GM12878 (cell line): ENCODE results near the gene GNAL. TPM values are rescaled to one million over a fixed set of nuclear protein-coding genes. Genes with fewer than 3 reads are reported as not detected.

Source experiments
- ATAC-seq: fragments of 200-7000 bp; cut with Tn5 transposase; 3 replicates; pipeline ENCODE4 v1.9.1; 2020; ENCODE audit warnings: mild to moderate bottlenecking, moderate library complexity
- BruUV-seq: library from RNA; stranded (reverse); fragments of 400-500 nt; replicated peaks from 2 replicates; lab custom pipeline; 2021; lab: Mats Ljungman, UMichigan
- CTCF ChIA-PET: fragments of 300-600 bp; sonication (Branson Sonifier 250); formaldehyde crosslinking; extraction: SDS; loops from one replicate; lab custom pipeline; 2021; ENCODE audit warnings: inconsistent platforms; lab: Yijun Ruan, JAX
- POLR2A ChIA-PET: fragments of 350-600 bp; formaldehyde crosslinking; extraction: SDS; loops from one replicate; lab custom pipeline; 2021; ENCODE audit warnings: inconsistent platforms; lab: Charles Lee
- RAD21 ChIA-PET: fragments of 300-600 bp; sonication (Branson Sonifier 250); formaldehyde crosslinking; loops from one replicate; lab custom pipeline; 2023; ENCODE audit warnings: antibody characterized with exemption; ENCODE audit not compliant: unreplicated experiment; lab: Charles Lee
- SMC1A ChIA-PET: fragments of 300-600 bp; sonication (Branson Sonifier 250); formaldehyde crosslinking; loops from one replicate; lab custom pipeline; 2023; ENCODE audit not compliant: unreplicated experiment, uncharacterized antibody; lab: Charles Lee
- DNase-seq: peaks from one replicate; pipeline ENCODE4 v3.0.0-alpha.2; 2011; ENCODE audit warnings: low read depth, low spot score
- FAIRE-seq: peaks from 3 replicates; lab custom pipeline; 2011; peaks lifted over from hg19 to GRCh38; lab: Jason Lieb, UNC
- H2AFZ ChIP-seq: 2 replicates; pipeline ENCODE4 v1.6.0; 2011; ENCODE audit warnings: low read depth, low read length, control low read depth; ENCODE audit not compliant: control insufficient read depth
- H3K27ac ChIP-seq: 2 replicates; pipeline ENCODE4 v1.5.1; 2011; ENCODE audit warnings: control low read depth; ENCODE audit not compliant: control insufficient read depth, insufficient read depth
- H3K27me3 ChIP-seq, 2 experiments: replicated peaks in 1 of 2; 2 replicates each; pipeline versions ENCODE4 v1.6.0 to v1.6.1; 2011; ENCODE audit warnings: low read length in 1 of 2; ENCODE audit not compliant: control insufficient read depth in 2 of 2, insufficient read depth in 2 of 2
- H3K36me3 ChIP-seq, 2 experiments: 2 replicates each; pipeline ENCODE4 v1.5.1; 2011; ENCODE audit warnings: low read length in 1 of 2; ENCODE audit not compliant: control insufficient read depth in 2 of 2, insufficient read depth in 2 of 2
- H3K4me1 ChIP-seq: 2 replicates; pipeline ENCODE4 v1.6.1; 2011; ENCODE audit warnings: mild to moderate bottlenecking, low read length, moderate library complexity, mixed read lengths; ENCODE audit not compliant: control insufficient read depth, insufficient read depth
- H3K4me2 ChIP-seq: 2 replicates; pipeline ENCODE4 v1.6.0; 2011; ENCODE audit warnings: control low read depth; ENCODE audit not compliant: control insufficient read depth, insufficient read depth
- H3K4me3 ChIP-seq: fragments of 200-600 bp; sonication (generic); 2 replicates; pipeline ENCODE4 v1.5.1; 2016
- H3K79me2 ChIP-seq: 2 replicates; pipeline ENCODE4 v1.6.0; 2011; ENCODE audit warnings: low read length; ENCODE audit not compliant: control insufficient read depth, insufficient read depth
- H3K9ac ChIP-seq: 2 replicates; pipeline ENCODE4 v1.8.0; 2011; ENCODE audit warnings: low read length, control low read depth, mixed read lengths; ENCODE audit not compliant: control insufficient read depth, insufficient read depth
- H3K9me3 ChIP-seq: replicated peaks from 3 replicates; pipeline ENCODE4 v1.5.1; 2011; ENCODE audit warnings: mild to moderate bottlenecking, low read length; ENCODE audit not compliant: control insufficient read depth, insufficient read depth
- H4K20me1 ChIP-seq: 2 replicates; pipeline ENCODE4 v1.6.0; 2011; ENCODE audit not compliant: control insufficient read depth, insufficient read depth
- BCLAF1 ChIP-seq: fragments of 450-650 bp; IDR thresholded peaks from 2 replicates; pipeline ENCODE4 v1.6.1; 2017; ENCODE audit warnings: antibody characterized with exemption, mild to moderate bottlenecking, moderate library complexity
- BHLHE40 ChIP-seq, 2 experiments: fragments of 450-650 bp in 1 of 2; IDR thresholded peaks; 2 replicates each; pipeline ENCODE4 v1.6.1; 2011 to 2017; ENCODE audit warnings: low read depth in 2 of 2, borderline replicate concordance in 1 of 2, improper control_type of control experiment in 1 of 2, low read length in 1 of 2, mild to moderate bottlenecking in 1 of 2
- CHD2 ChIP-seq: IDR thresholded peaks from 2 replicates; pipeline ENCODE4 v1.6.1; 2011; ENCODE audit warnings: low read depth, low read length, improper control_type of control experiment, borderline replicate concordance
- E2F8 ChIP-seq: fragments of 450-650 bp; IDR thresholded peaks from 2 replicates; pipeline ENCODE4 v1.6.1; 2018; ENCODE audit warnings: mild to moderate bottlenecking, low read depth, moderate library complexity; ENCODE audit not compliant: partially characterized antibody
- EED ChIP-seq: sonication (generic); IDR thresholded peaks from 2 replicates; pipeline ENCODE4 v1.6.1; 2016; ENCODE audit warnings: antibody characterized with exemption, low read depth
- EP300 ChIP-seq, 2 experiments: fragments of 150-350 bp in 1 of 2; IDR thresholded peaks; 2 replicates each; pipeline ENCODE4 v1.6.1; 2011 to 2012; ENCODE audit warnings: low read depth in 2 of 2, low read length in 2 of 2, borderline replicate concordance in 1 of 2, improper control_type of control experiment in 1 of 2, inconsistent platforms in 1 of 2; ENCODE audit not compliant: control insufficient read depth in 1 of 2
- RFX5 ChIP-seq: IDR thresholded peaks from 2 replicates; pipeline ENCODE4 v1.6.1; 2011; ENCODE audit warnings: low read depth, low read length, improper control_type of control experiment
- SIN3A ChIP-seq: IDR thresholded peaks from 2 replicates; pipeline ENCODE4 v1.6.1; 2012; ENCODE audit warnings: low read depth, low read length, improper control_type of control experiment
- SIX5 ChIP-seq: IDR thresholded peaks from 2 replicates; pipeline ENCODE4 v1.6.1; 2011; ENCODE audit warnings: mild to moderate bottlenecking, low read depth, low read length, moderate library complexity; ENCODE audit not compliant: severe bottlenecking
- SUPT20H ChIP-seq: IDR thresholded peaks from 2 replicates; pipeline ENCODE4 v1.6.1; 2011; ENCODE audit warnings: low read depth, mild to moderate bottlenecking, low read length, moderate library complexity, borderline replicate concordance; ENCODE audit not compliant: control insufficient read depth
- TCF7 ChIP-seq: IDR thresholded peaks from 2 replicates; pipeline ENCODE4 v1.6.1; 2014; ENCODE audit warnings: antibody characterized with exemption, borderline replicate concordance
- WGBS: methylation state at CpG from one replicate; pipeline ENCODE4 v1.1.6; 2016; ENCODE audit warnings: low lambda C conversion rate; ENCODE audit not compliant: insufficient replicate concordance, insufficient coverage; ENCODE audit errors: missing lambda C conversion rate; 5-methylcytosine and 5-hydroxymethylcytosine counted together
- in situ Hi-C: fragments of 300-500 bp; cut with MboI; formaldehyde crosslinking; loops from 9 replicates; pipeline ENCODE4 v1.14.3; 2018; ENCODE audit warnings: mixed read lengths
- intact Hi-C: fragments of 100-400 bp; cut with micrococcal nuclease; formaldehyde crosslinking; loops from one replicate; pipeline ENCODE4 v1.14.2; 2022; ENCODE audit not compliant: unreplicated experiment
- polyA plus RNA-seq, 11 experiments: library from polyadenylated mRNA; depleted of rRNA in 4 of 11; unstranded in 6 of 11; stranded (reverse) in 5 of 11; fragments of >200 nt; fragmentation: Nextera tagmentation in 4 of 11; fragmentation: Illumina TruSeq in 1 of 11; extraction: Ambion mirVana in 4 of 11; extraction: Trizol in 1 of 11; gene quantifications; 1 replicate in 1 of 11; 2 replicates in 10 of 11; pipeline versions ENCODE4 v1.2.1 to v1.2.3, GENCODE V29; 2011 to 2016; ENCODE audit warnings: inconsistent platforms in 2 of 11, missing spikeins in 2 of 11, low read depth in 1 of 11
- total RNA-seq, 4 experiments: library from RNA; depleted of rRNA in 3 of 4; stranded (reverse); fragments of >200 nt in 3 of 4; fragmentation: Illumina TruSeq in 1 of 4; extraction: Trizol in 1 of 4; gene quantifications; 2 replicates each; pipeline versions ENCODE4 v1.2.1 to v1.2.3, GENCODE V29; 2013 to 2021

GNAL gene
- total and polyA plus RNA-seq, 10 of the 15 experiments (the other 5 are each of a cell fraction or from before 2014, with no cell fraction given) = 0.02 to 0.39 (median 0.05) TPM; not detected in 5

- no peaks in the 10 kb centered on the region for H4K20me1 ChIP-seq
- no peak for DNase-seq
- no peak for TF ChIP-seq BCLAF1
- no peak overlapping the region for H3K4me2 ChIP-seq
- intact Hi-C loops = no loop called here
- no peak overlapping the region for H3K4me3 ChIP-seq
- BruUV-seq = no TSS peak
- FAIRE-seq = no peak
- 55% methylated on average over 3 of the region's 3 CpGs for WGBS
- H3K4me1 ChIP-seq = no peaks in the 10 kb centered on the region
- H3K27me3 ChIP-seq = no peaks in the 10 kb centered on the region
- no peak overlapping the region for H3K27ac ChIP-seq
- ChIA-PET SMC1A (no interaction called here), RAD21 (no interaction called here), POLR2A (no interaction called here), CTCF (no interaction called here)
- no peaks in the 10 kb centered on the region for H3K79me2 ChIP-seq
- no peak overlapping the region for H2AFZ ChIP-seq
- in situ Hi-C loops = no loop called here
- no peak overlapping the region for H3K9ac ChIP-seq
- ATAC-seq = no peak
- H3K9me3 ChIP-seq = no peaks in the 10 kb centered on the region
- no peaks in the 10 kb centered on the region for H3K36me3 ChIP-seq
Observed at GRCh38 chr18:11794195-11794594, 105.1 kb downstream of the GNAL start.

- no peaks in the 10 kb centered on the region for H3K36me3 ChIP-seq
- TF ChIP-seq E2F8 (no peak), SIX5 (no peak), SUPT20H (no peak), TCF7 (no peak), CHD2 (no peak), EED (no peak), SIN3A (no peak), BHLHE40 (IDR thresholded peaks at IDR 0.05; ENCODE audit: borderline replicate concordance in 1 of 2, low read depth in 2 of 2, low read length in 1 of 2) (no peak), RFX5 (no peak), EP300 (IDR thresholded peaks at IDR 0.05; ENCODE audit: borderline replicate concordance in 1 of 2, control insufficient read depth in 1 of 2, low read depth in 2 of 2, low read length in 2 of 2) (no peak)
Observed at GRCh38 chr18:11795916-11796315, 106.9 kb downstream of the GNAL start.

More at GRCh38 chr18:11795916-11796315, 106.9 kb downstream of the GNAL start:
- SMC1A ChIA-PET = interaction anchor here (0.6 kb wide), 1 partner anchor 93 kb away, joined by 3 read pairs; no protein-coding TSS in a partner anchor
- WGBS = 49% methylated on average over 6 of the region's 6 CpGs
- H3K4me3 ChIP-seq = no peak overlapping the region
- no peaks in the 10 kb centered on the region for H3K79me2 ChIP-seq
- intact Hi-C loops = no loop called here
- H3K27ac ChIP-seq = no peak overlapping the region
- H3K9me3 ChIP-seq = no peaks in the 10 kb centered on the region
- no peak overlapping the region for H2AFZ ChIP-seq
- H3K4me2 ChIP-seq = no peak overlapping the region
- DNase-seq (no peak), FAIRE-seq (no peak), ATAC-seq (no peak)
- POLR2A ChIA-PET = no interaction called here
- no peaks in the 10 kb centered on the region for H3K4me1 ChIP-seq
- no peaks in the 10 kb centered on the region for H3K27me3 ChIP-seq
- CTCF ChIA-PET = no interaction called here
- H3K9ac ChIP-seq = no peak overlapping the region
- no peaks in the 10 kb centered on the region for H4K20me1 ChIP-seq
- RAD21 ChIA-PET = no interaction called here
- no TSS peak for BruUV-seq
- in situ Hi-C loops = no loop called here
